HG03097 (cell line): ENCODE measurements around the gene YJU2.
"Not testable (repeated sequence)": the region's sequence is repeated elsewhere in the genome, so short reads cannot be mapped to it uniquely, and the experiment has no call there.

ENCODE experiments used
- ATAC-seq: cut with Tn5 transposase; IDR thresholded peaks from one replicate; pipeline ENCODE4 v1.9.1; 2021; ENCODE audit not compliant: unreplicated experiment, low FRiP score

Gene YJU2

DNA sequence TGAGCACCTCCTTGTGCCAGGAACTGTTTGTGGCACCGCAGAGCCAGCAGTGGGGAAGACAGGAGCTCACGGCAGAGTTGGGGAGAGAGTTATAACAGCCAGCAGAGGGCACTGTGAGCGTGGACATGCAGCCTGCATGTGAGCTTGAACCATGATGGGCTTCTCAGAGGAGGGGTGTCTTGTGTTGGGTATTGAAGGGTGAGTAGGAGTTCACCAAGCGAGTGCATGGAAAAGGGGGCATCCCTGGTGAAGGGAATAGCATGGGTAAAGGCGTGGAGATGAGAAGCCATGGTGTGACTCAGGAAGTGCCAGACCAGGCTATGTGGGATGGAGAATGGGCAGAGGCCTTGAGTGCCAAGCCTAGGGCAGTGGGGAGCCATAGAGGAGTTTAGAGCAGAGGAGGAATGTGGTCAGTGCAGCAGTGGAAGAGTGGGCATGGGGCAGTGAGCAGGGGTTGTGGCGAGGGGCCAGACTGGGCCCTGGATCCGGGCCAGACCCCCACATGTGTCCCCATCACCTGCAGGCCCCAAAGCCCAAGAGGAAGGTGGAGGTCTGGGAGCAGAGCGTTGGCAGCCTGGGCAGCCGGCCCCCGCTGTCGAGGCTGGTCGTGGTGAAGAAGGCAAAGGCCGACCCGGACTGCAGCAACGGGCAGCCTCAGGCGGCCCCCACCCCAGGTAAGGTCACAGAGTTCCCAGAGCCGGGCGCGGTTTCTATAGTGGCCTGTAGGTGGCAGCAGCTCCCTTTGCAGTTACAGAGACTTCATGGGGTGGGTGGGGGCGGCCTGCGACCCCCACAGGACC, 20.4 kb downstream of the YJU2 start:
- no peak for ATAC-seq

- ATAC-seq: no peak
Measured at GRCh38 chr19:4267901-4268815, 21.3 kb downstream of the YJU2 start.

GRCh38 chr19:4268816-4269430, 22.0 kb downstream of the YJU2 start:
- no peak for ATAC-seq

GRCh38 chr19:4272894-4273293, 26.0 kb downstream of the YJU2 start:
- ATAC-seq: no peak

GRCh38 chr19:4274321-4274686, 27.4 kb downstream of the YJU2 start:
- ATAC-seq: not testable (repeated sequence)

- ATAC-seq: no peak
Measured at GRCh38 chr19:4277191-4277696, 30.4 kb downstream of the YJU2 start.

GRCh38 chr19:4278010-4278409, 31.1 kb downstream of the YJU2 start:
- ATAC-seq: no peak

GRCh38 chr19:4278419-4279266, 31.8 kb downstream of the YJU2 start, which contains the start of gene SHD:
TSS of gene SHD (plus strand) at chr19:4279266. CDS start at chr19:4280064, 798 bp downstream.
- no peak for ATAC-seq

DNA sequence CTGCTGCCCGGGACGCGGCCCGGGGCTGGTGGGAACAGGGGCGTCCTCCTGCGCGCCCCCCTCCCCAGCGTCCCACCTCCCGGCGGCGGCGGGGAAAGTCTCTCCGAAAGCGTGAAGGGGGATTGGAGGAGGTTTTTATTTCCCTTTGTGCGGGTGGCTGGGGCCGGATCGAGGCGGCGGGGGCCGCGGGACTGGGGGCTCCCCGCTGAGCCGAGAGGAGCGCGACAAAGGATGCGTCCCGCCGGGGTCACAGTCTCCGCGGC, 32.3 kb downstream of the YJU2 start:
- ATAC-seq: no peak

DNA sequence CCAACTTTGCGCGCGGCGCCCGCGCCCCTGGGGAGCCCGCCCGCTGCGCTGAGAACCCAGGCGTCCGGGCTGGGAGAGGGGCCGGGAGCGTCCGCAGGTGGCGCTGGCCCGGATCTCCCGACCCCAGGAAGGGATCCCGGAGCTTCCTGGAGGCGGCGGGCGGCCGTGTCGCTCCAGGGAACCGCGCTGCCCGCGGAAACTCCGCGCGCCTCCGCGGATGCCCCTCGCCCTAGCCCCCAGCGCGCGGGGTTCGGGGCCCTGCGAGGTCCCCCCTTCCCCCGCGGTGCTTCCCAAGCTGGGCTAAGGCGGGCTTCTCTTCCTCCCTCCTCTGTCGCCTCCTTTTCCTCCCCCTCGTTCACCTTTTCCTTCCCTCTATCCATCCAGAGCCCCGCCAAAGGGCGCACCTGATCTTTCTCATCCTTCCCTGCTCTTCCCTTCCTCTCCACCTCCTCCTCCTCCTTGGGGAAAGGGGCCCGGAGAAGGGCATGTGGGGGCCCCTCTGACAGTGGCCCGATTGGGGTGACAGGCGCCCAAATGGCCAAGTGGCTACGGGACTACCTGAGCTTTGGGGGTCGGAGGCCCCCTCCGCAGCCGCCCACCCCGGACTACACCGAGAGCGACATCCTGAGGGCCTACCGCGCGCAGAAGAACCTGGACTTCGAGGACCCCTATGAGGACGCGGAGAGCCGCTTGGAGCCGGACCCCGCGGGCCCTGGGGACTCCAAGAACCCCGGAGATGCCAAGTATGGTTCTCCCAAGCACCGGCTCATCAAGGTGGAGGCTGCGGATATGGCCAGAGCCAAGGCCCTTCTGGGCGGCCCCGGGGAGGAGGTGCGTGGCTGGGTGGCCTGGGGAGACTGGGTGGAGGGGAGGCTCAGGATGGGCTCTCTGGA, 32.9 kb downstream of the YJU2 start:
- no peak for ATAC-seq

- ATAC-seq: no peak
Measured at GRCh38 chr19:4284176-4284958, 37.5 kb downstream of the YJU2 start.

DNA sequence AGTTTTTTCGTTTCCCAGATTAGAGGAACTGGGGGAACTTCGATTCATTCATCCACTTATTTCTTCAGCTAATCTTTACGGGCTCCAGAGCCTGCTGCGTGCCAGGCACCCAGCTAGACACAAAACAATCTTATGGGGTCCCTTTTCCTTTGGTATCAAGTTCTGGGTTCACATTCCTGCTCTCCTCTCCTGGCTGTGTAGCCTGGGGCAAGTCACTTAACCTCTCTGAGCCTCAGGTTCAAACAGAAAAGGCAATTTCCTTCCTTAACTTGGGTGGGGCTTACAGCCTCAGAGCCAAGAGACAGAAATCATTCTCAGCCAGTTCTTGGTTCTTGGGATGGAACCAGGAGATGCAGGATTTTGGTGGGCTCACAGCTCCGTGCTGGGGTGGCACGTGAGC, 38.1 kb downstream of the YJU2 start:
- no peak for ATAC-seq

- not testable (repeated sequence) for ATAC-seq
Measured at GRCh38 chr19:4286141-4286540, 39.3 kb downstream of the YJU2 start.

GRCh38 chr19:4288091-4288777, 41.4 kb downstream of the YJU2 start:
- ATAC-seq: no peak

- no peak for ATAC-seq
Measured at GRCh38 chr19:4291184-4291732, 44.4 kb downstream of the YJU2 start.

DNA sequence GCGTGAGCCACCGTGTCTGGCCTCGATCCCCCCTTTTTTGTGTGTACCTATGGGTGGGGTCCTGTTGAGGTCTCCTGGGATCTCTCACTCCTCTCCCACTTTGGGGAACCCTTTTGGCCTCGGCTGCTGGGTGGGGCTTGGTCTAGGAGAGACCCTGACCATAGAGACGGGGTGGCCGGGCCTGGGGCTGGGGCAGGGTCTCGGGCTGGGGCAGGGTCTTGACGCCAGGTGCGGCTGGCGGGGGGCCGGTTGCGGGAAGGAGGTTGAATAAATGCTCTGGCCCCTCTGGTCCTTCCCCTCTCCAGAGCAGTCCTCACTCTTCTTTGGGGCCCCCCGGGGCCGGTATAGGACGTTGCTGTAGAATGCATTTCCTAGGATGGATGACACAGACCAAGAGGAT, 45.6 kb downstream of the YJU2 start:
- no peak for ATAC-seq

DNA sequence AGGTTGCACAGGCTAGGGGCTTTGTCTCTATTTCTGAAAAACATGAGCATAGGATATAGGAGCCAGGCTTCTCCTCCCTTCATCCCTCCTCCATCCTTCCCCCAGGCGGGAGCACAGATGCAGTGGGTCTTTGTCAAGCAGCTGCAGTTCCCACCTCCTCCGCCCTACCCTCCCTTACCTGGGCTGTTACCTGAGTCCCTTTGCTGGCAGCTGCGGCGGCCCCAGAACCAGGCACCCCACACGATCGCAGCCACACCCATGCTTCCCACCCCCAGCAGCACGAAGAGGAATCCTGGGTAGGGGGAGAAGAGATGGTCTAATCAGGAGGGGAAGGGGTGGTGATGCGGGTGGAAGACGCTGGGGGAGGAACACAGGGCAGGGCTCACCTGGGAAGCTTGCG, 47.5 kb downstream of the YJU2 start:
- no peak for ATAC-seq
